MM.1S (cell line): ENCODE results near the gene XPNPEP2.

Experiments used
- DNase-seq: peaks from one replicate; pipeline ENCODE4 v3.0.0-alpha.2; 2015
- H2AFZ ChIP-seq: fragments of 300-600 bp; sonication (generic); 2 replicates; pipeline ENCODE4 v1.6.0; 2016; ENCODE audit warnings: antibody characterized with exemption, low read length
- H3F3A ChIP-seq: fragments of 300-600 bp; sonication (generic); 2 replicates; pipeline ENCODE4 v1.6.1; 2016; ENCODE audit warnings: mild to moderate bottlenecking, antibody characterized with exemption, low read length, moderate library complexity, mixed read lengths; ENCODE audit not compliant: insufficient read depth
- H3K27ac ChIP-seq: fragments of 300-600 bp; sonication (generic); 2 replicates; pipeline ENCODE4 v1.5.1; 2016; ENCODE audit warnings: mild to moderate bottlenecking, low read length
- H3K27me3 ChIP-seq: fragments of 300-600 bp; sonication (generic); replicated peaks from 2 replicates; pipeline ENCODE4 v1.6.0; 2016; ENCODE audit warnings: low read length; ENCODE audit not compliant: insufficient read depth
- H3K36me3 ChIP-seq: fragments of 300-600 bp; sonication (generic); replicated peaks from 2 replicates; pipeline ENCODE4 v1.6.1; 2016; ENCODE audit warnings: mild to moderate bottlenecking, low read length, mixed read lengths; ENCODE audit not compliant: insufficient read depth
- H3K4me1 ChIP-seq: fragments of 300-600 bp; sonication (generic); 2 replicates; pipeline ENCODE4 v1.6.1; 2016; ENCODE audit warnings: low read length, mixed read lengths
- H3K4me2 ChIP-seq: fragments of 300-600 bp; sonication (generic); 2 replicates; pipeline ENCODE4 v1.6.0; 2016; ENCODE audit warnings: low read depth, low read length
- H3K4me3 ChIP-seq: fragments of 300-600 bp; sonication (generic); 2 replicates; pipeline ENCODE4 v1.5.1; 2016; ENCODE audit warnings: low read length, mixed read lengths
- H3K79me2 ChIP-seq: fragments of 300-600 bp; sonication (generic); 2 replicates; pipeline ENCODE4 v1.6.1; 2016; ENCODE audit warnings: mixed run types, low read length, mixed read lengths
- H3K9ac ChIP-seq: fragments of 300-600 bp; sonication (generic); 2 replicates; pipeline ENCODE4 v1.6.1; 2016; ENCODE audit warnings: low read length, mixed read lengths
- H3K9me2 ChIP-seq: fragments of 300-600 bp; sonication (generic); replicated peaks from 2 replicates; pipeline ENCODE4 v1.6.1; 2016; ENCODE audit warnings: mild to moderate bottlenecking, low read length, mixed read lengths; ENCODE audit not compliant: insufficient read depth
- H3K9me3 ChIP-seq: fragments of 300-600 bp; sonication (generic); replicated peaks from 2 replicates; pipeline ENCODE4 v1.6.1; 2016; ENCODE audit warnings: mild to moderate bottlenecking, low read length, mixed read lengths; ENCODE audit not compliant: insufficient read depth
- H4K20me1 ChIP-seq: fragments of 300-600 bp; sonication (generic); 2 replicates; pipeline ENCODE4 v1.6.1; 2016; ENCODE audit warnings: mild to moderate bottlenecking, low read length, moderate library complexity, mixed read lengths; ENCODE audit not compliant: insufficient read depth
- CTCF ChIP-seq: fragments of 300-600 bp; sonication (generic); IDR thresholded peaks from 2 replicates; pipeline ENCODE4 v1.5.1; 2016; ENCODE audit warnings: antibody characterized with exemption, low read length, mixed read lengths
- EZH2 ChIP-seq: fragments of 300-600 bp; sonication (generic); optimal IDR thresholded peaks from 2 replicates; pipeline ENCODE3; 2017; ENCODE audit warnings: low read depth, mild to moderate bottlenecking, antibody characterized with exemption, low read length, mixed read lengths
- EZH2phosphoT487 ChIP-seq: fragments of 300-600 bp; sonication (generic); IDR thresholded peaks from 2 replicates; pipeline ENCODE4 v1.6.1; 2018; ENCODE audit warnings: antibody characterized with exemption, low read length

The XPNPEP2 gene

DNA sequence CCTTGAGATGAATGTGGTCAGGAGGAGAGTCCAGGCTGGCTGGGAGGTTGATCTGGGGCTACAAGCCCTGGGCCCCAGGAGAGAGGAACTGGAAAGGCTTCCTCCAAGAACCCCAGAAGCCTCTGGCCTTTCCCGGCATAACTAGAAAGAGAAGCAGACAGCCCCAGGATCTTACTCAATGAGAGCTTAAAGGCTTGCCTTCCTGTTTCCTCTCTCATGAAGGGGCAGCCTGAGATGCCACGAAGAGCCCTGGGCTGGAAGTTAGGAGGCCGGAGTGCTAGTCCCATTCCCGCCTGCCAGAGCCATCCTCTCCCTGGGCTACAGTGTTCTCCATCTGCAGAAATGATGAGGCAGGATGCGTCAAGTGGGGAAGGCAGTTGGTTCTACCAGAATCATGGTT, 20.1 kb upstream of the XPNPEP2 start:
- no peaks in the 10 kb centered on the region for H3K9me3 ChIP-seq
- H3K79me2 ChIP-seq: no peaks in the 10 kb centered on the region
- no peak overlapping the region for H3K4me3 ChIP-seq
- H3K4me1 ChIP-seq: no peaks in the 10 kb centered on the region
- no peak overlapping the region for H3K27ac ChIP-seq
- no peak overlapping the region for H3K4me2 ChIP-seq
- no peaks in the 10 kb centered on the region for H3K9me2 ChIP-seq
- no peaks in the 10 kb centered on the region for H3K36me3 ChIP-seq
- H4K20me1 ChIP-seq: no peaks in the 10 kb centered on the region
- no peak for TF ChIP-seq CTCF
- no peak for TF ChIP-seq EZH2phosphoT487
- TF ChIP-seq EZH2: no peak
- H3F3A ChIP-seq: no peaks in the 10 kb centered on the region
- H2AFZ ChIP-seq: no peak overlapping the region
- H3K9ac ChIP-seq: no peak overlapping the region
- DNase-seq: no peak
- no peaks in the 10 kb centered on the region for H3K27me3 ChIP-seq

DNA sequence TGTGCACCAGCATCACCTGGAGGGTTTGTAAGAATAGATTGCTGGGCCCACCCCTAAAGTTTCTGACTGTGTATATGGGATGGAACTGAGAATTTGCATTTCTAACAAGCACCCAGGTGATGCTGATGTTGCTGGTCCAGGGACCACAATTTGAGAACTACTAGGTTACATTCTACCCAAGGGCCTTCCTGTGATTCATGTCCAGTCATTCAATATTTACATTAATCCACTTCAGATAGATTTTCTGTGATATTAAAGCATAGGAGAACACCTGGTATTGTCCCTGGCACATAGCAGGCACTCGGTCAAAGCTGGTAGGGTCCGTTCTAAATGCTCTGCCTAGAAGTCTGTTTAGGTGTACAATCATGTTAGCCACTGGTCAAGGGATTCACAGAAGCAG, 19.5 kb upstream of the XPNPEP2 start:
- Histone ChIP-seq H3F3A (no peaks in the 10 kb centered on the region), H3K9me3 (no peaks in the 10 kb centered on the region), H3K4me1 (no peaks in the 10 kb centered on the region), H3K27me3 (no peaks in the 10 kb centered on the region), H2AFZ (no peak overlapping the region), H3K9me2 (no peaks in the 10 kb centered on the region), H3K27ac (no peak overlapping the region), H3K9ac (no peak overlapping the region), H4K20me1 (no peaks in the 10 kb centered on the region), H3K4me3 (no peak overlapping the region), H3K36me3 (no peaks in the 10 kb centered on the region), H3K4me2 (no peak overlapping the region), H3K79me2 (no peaks in the 10 kb centered on the region)
- DNase-seq: no peak
- TF ChIP-seq CTCF (no peak), EZH2 (no peak), EZH2phosphoT487 (no peak)

DNA sequence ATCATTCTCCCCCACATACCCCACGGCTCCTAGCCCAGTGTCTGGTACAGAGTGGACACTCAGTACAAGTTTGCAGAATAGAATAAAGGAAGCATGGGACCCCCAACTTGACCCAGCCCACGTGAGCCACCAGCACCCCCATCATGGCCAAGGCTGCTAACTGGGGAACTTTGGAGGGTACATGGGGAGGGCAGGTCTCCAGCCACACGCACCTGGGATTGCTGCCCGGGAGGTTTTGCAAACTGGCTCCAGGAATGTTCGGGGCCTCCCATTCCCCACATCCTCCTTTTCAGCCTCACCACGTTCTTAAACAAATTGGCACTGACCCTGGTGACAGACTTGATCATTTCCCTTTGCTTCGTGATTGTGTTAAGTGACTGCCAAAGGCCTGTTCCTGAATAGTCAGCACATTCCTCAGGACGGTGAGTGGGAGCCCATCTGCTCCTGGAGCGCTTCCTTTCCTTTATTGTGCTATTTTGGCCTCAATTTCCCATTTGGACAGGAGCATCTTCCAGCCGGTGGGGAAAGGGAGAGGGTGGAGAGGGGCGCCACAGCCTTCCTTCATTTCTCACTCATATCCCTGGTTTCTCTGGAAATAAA, 18.7 kb upstream of the XPNPEP2 start:
- no peak overlapping the region for H3K27ac ChIP-seq
- no peaks in the 10 kb centered on the region for H3K9me2 ChIP-seq
- no peak overlapping the region for H3K4me3 ChIP-seq
- TF ChIP-seq EZH2: no peak
- no peak for TF ChIP-seq EZH2phosphoT487
- no peak for TF ChIP-seq CTCF
- H3K9ac ChIP-seq: no peak overlapping the region
- no peak overlapping the region for H2AFZ ChIP-seq
- no peaks in the 10 kb centered on the region for H3F3A ChIP-seq
- H3K4me2 ChIP-seq: no peak overlapping the region
- DNase-seq: no peak
- no peaks in the 10 kb centered on the region for H3K27me3 ChIP-seq
- H3K9me3 ChIP-seq: no peaks in the 10 kb centered on the region
- H4K20me1 ChIP-seq: no peaks in the 10 kb centered on the region
- H3K36me3 ChIP-seq: no peaks in the 10 kb centered on the region
- no peaks in the 10 kb centered on the region for H3K4me1 ChIP-seq
- no peaks in the 10 kb centered on the region for H3K79me2 ChIP-seq
